HG02885 (cell line): ENCODE measurements around the gene ERVFRD-1.
A peak's percentile ranks its signal among the peaks of the same experiment; 100 is the strongest.

Source experiments
- ATAC-seq: cut with Tn5 transposase; IDR thresholded peaks from one replicate; pipeline ENCODE4 v1.9.1; 2021; ENCODE audit warnings: mild to moderate bottlenecking; ENCODE audit not compliant: unreplicated experiment, poor library complexity

The ERVFRD-1 gene

GRCh38 chr6:11130605-11131004 lies 19.1 kb upstream of the ERVFRD-1 start:
- no peak for ATAC-seq

- peak; percentile 46 for ATAC-seq
Observed at GRCh38 chr6:11129908-11130565, 18.5 kb upstream of the ERVFRD-1 start.

GRCh38 chr6:11128608-11129007 lies 17.1 kb upstream of the ERVFRD-1 start:
- ATAC-seq: no peak

GRCh38 chr6:11126876-11127275 lies 15.4 kb upstream of the ERVFRD-1 start:
- no peak for ATAC-seq

GRCh38 chr6:11123978-11124377 lies 12.5 kb upstream of the ERVFRD-1 start:
- no peak for ATAC-seq

GRCh38 chr6:11122380-11122779 lies 10.9 kb upstream of the ERVFRD-1 start:
- no peak for ATAC-seq

- no peak for ATAC-seq
Observed at GRCh38 chr6:11121851-11122250, 10.3 kb upstream of the ERVFRD-1 start.

GRCh38 chr6:11120271-11121005 lies 8.9 kb upstream of the ERVFRD-1 start:
- no peak for ATAC-seq

GRCh38 chr6:11115808-11116536 lies 4.4 kb upstream of the ERVFRD-1 start:
- peak; percentile 53 for ATAC-seq

GRCh38 chr6:11113038-11113437 lies 1.5 kb upstream of the ERVFRD-1 start:
- no peak for ATAC-seq

GRCh38 chr6:11111769-11112437 lies 378 bp upstream of the ERVFRD-1 start:
- no peak for ATAC-seq

GRCh38 chr6:11108726-11109125 lies 2.8 kb downstream of the ERVFRD-1 start:
- no peak for ATAC-seq

- no peak for ATAC-seq
Observed at GRCh38 chr6:11103065-11103464, 8.5 kb downstream of the ERVFRD-1 start.

- ATAC-seq: no peak
Observed at GRCh38 chr6:11101417-11101816, 10.1 kb downstream of the ERVFRD-1 start.

GRCh38 chr6:11098004-11098403 lies 13.5 kb downstream of the ERVFRD-1 start:
- no peak for ATAC-seq

- ATAC-seq: no peak
Observed at GRCh38 chr6:11097476-11097875, 14.0 kb downstream of the ERVFRD-1 start.

GRCh38 chr6:11096109-11096508 lies 15.4 kb downstream of the ERVFRD-1 start:
- no peak for ATAC-seq

- ATAC-seq: no peak
Observed at GRCh38 chr6:11094941-11095340, 16.6 kb downstream of the ERVFRD-1 start.

- peak; percentile 37 for ATAC-seq
Observed at GRCh38 chr6:11094411-11094851, 17.1 kb downstream of the ERVFRD-1 start.

GRCh38 chr6:11093626-11094410 lies 17.7 kb downstream of the ERVFRD-1 start, which contains the start of gene SMIM13:
SMIM13 (plus strand) TSS chr6:11093834; CDS start chr6:11094314, 480 bp downstream.
- ATAC-seq: peak; percentile 91
